ENCODE results near the gene CTDNEP1.
A peak's percentile ranks its signal among the peaks of the same experiment; 100 is the strongest.

DNA sequence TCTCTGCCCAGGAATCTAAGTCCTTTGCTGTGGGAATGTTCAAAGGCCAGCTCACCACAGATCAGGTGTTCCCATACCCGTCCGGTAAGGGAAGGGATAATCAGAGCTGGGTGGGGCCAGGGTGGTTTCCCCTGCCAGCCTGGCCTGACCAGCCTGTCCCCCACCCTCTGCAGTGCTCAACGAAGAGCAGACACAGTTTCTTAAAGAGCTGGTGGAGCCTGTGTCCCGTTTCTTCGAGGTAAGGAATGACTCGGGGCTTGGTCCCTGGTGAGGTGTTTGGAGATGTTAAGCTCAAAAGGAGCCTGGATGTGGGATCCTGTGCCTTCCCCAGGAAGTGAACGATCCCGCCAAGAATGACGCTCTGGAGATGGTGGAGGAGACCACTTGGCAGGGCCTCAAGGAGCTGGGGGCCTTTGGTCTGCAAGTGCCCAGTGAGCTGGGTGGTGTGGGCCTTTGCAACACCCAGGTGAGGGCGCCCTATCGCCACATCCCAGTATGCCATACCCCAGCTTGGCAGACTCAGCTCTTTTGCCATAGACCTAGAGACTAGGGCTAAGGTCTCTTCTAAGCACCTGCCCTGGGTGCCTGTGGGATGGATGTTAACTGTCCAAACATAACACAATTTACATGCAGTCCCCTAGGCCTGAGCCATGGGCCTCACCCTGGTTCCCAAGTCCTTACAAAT lies 30.8 kb downstream of the CTDNEP1 start:
- TF ChIP-seq, protein P1, sequence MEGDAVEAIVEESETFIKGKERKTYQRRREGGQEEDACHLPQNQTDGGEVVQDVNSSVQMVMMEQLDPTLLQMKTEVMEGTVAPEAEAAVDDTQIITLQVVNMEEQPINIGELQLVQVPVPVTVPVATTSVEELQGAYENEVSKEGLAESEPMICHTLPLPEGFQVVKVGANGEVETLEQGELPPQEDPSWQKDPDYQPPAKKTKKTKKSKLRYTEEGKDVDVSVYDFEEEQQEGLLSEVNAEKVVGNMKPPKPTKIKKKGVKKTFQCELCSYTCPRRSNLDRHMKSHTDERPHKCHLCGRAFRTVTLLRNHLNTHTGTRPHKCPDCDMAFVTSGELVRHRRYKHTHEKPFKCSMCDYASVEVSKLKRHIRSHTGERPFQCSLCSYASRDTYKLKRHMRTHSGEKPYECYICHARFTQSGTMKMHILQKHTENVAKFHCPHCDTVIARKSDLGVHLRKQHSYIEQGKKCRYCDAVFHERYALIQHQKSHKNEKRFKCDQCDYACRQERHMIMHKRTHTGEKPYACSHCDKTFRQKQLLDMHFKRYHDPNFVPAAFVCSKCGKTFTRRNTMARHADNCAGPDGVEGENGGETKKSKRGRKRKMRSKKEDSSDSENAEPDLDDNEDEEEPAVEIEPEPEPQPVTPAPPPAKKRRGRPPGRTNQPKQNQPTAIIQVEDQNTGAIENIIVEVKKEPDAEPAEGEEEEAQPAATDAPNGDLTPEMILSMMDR (IDR thresholded peaks at IDR 0.05; ENCODE audit: insufficient read depth, low read depth, low read length), result peak; percentile 41
- no peak for TF ChIP-seq EZH2 (IDR thresholded peaks at IDR 0.05; ENCODE audit: insufficient read depth, low read length)

All from astrocyte (in vitro differentiated cells and primary cell).